K562 (cell line): ENCODE data around the gene TSC22D2. TPM values are rescaled to one million over a fixed set of nuclear protein-coding genes. Genes with fewer than 3 reads are reported as not detected.

Source experiments
- ATAC-seq: fragments of 200-7000 bp; cut with Tn5 transposase; 3 replicates; pipeline ENCODE4 v1.9.1; 2020; ENCODE audit warnings: moderate library complexity
- BruUV-seq: library from RNA; stranded (reverse); fragments of 400-500 nt; replicated peaks from 2 replicates; lab custom pipeline; 2021; lab: Mats Ljungman, UMichigan
- CTCF ChIA-PET: fragments of 300-600 bp; formaldehyde crosslinking; extraction: SDS; loops from one replicate; lab custom pipeline; 2021; ENCODE audit warnings: low intra/inter-chr PET ratio; lab: Yijun Ruan, JAX
- POLR2A ChIA-PET: fragments of 300-600, 350-650 bp; sonication (Branson Sonifier 250); formaldehyde crosslinking; extraction: SDS; loops from one replicate; lab custom pipeline; 2021; ENCODE audit warnings: antibody characterized with exemption, inconsistent platforms; lab: Yijun Ruan, JAX
- DNase-seq, 4 experiments: peaks; one replicate each; pipeline versions ENCODE4 v3.0.0 to v3.0.0-alpha.2; 2011 to 2018; ENCODE audit warnings: low spot score in 3 of 4, mixed read lengths in 3 of 4; ENCODE audit errors: extremely low read depth in 1 of 4
- FAIRE-seq: peaks from 2 replicates; lab custom pipeline; 2011; peaks lifted over from hg19 to GRCh38; lab: Jason Lieb, UNC
- H2AFZ ChIP-seq: 2 replicates; pipeline ENCODE4 v1.6.0; 2011; ENCODE audit warnings: low read depth, low read length, control low read depth, inconsistent platforms
- H3K27ac ChIP-seq: fragments of 200-600 bp; 3 replicates; pipeline ENCODE4 v1.8.0; 2011; ENCODE audit warnings: low read depth, mild to moderate bottlenecking, control low read depth, inconsistent platforms, low read length, moderate library complexity, mixed read lengths; ENCODE audit errors: extremely low read depth
- H3K27me3 ChIP-seq, 2 experiments: fragments of 300-600 bp in 1 of 2; 2 replicates in 1 of 2; 3 replicates in 1 of 2; pipeline versions ENCODE4 v1.6.0 to v1.8.0; 2011; ENCODE audit warnings: inconsistent platforms in 2 of 2, low read length in 2 of 2, mild to moderate bottlenecking in 1 of 2, mixed read lengths in 1 of 2, moderate library complexity in 1 of 2; ENCODE audit not compliant: control insufficient read depth in 2 of 2, insufficient read depth in 2 of 2
- H3K36me3 ChIP-seq: fragments of 300-600 bp; 3 replicates; pipeline ENCODE4 v1.8.0; 2011; ENCODE audit warnings: mild to moderate bottlenecking, low read length, inconsistent platforms; ENCODE audit not compliant: control insufficient read depth, insufficient read depth
- H3K4me1 ChIP-seq, 2 experiments: fragments of 200-600 bp in 1 of 2; replicated peaks in 1 of 2; 2 replicates in 1 of 2; 3 replicates in 1 of 2; pipeline versions ENCODE4 v1.5.1 to v1.8.0; 2011; ENCODE audit warnings: inconsistent platforms in 2 of 2, low read length in 2 of 2, mild to moderate bottlenecking in 1 of 2, mixed read lengths in 1 of 2, moderate library complexity in 1 of 2; ENCODE audit not compliant: control insufficient read depth in 2 of 2, insufficient read depth in 2 of 2
- H3K4me2 ChIP-seq: 2 replicates; pipeline ENCODE4 v1.6.1; 2011; ENCODE audit warnings: low read length, control low read depth, inconsistent platforms, mixed read lengths; ENCODE audit not compliant: insufficient read depth
- H3K4me3 ChIP-seq: fragments of 200-600 bp; sonication (generic), shearing (Covaris generic); 2 replicates; pipeline ENCODE4 v1.5.1; 2016; ENCODE audit warnings: control low read depth, inconsistent platforms
- H3K79me2 ChIP-seq: fragments of 200-600 bp; 3 replicates; pipeline ENCODE4 v1.8.0; 2011; ENCODE audit warnings: low read length, inconsistent platforms; ENCODE audit not compliant: control insufficient read depth, insufficient read depth
- H3K9ac ChIP-seq, 2 experiments: 2 replicates each; pipeline versions ENCODE4 v1.6.0 to v1.6.1; 2011; ENCODE audit warnings: low read depth in 2 of 2, low read length in 2 of 2, control low read depth in 1 of 2, inconsistent platforms in 1 of 2, mild to moderate bottlenecking in 1 of 2, mixed read lengths in 1 of 2; ENCODE audit not compliant: insufficient read depth in 1 of 2
- H3K9me1 ChIP-seq: one replicate; pipeline ENCODE4 v1.6.0; 2011; ENCODE audit warnings: inconsistent platforms, mild to moderate bottlenecking, low read length, moderate library complexity; ENCODE audit not compliant: control insufficient read depth, insufficient read depth
- H3K9me3 ChIP-seq: replicated peaks from 2 replicates; pipeline ENCODE4 v1.5.1; 2011; ENCODE audit warnings: low read depth, low read length, inconsistent platforms; ENCODE audit not compliant: control insufficient read depth, insufficient read depth
- H4K20me1 ChIP-seq: replicated peaks from 2 replicates; pipeline ENCODE4 v1.6.1; 2011; ENCODE audit warnings: low read length, inconsistent platforms, mixed read lengths; ENCODE audit not compliant: control insufficient read depth, insufficient read depth
- BRD4 ChIP-seq: fragments of 200-600 bp; sonication (generic); IDR thresholded peaks from 2 replicates; pipeline ENCODE4 v1.6.1; 2017; ENCODE audit warnings: inconsistent platforms
- CXXC5 ChIP-seq: fragments of 250-450 bp; sonication (Bioruptor Pico); IDR thresholded peaks from 2 replicates; pipeline ENCODE4 v1.8.0; 2022; ENCODE audit warnings: inconsistent platforms, mild to moderate bottlenecking, moderate library complexity
- DMBX1 ChIP-seq: fragments of 250-450 bp; sonication (Bioruptor Pico); IDR thresholded peaks from 2 replicates; pipeline ENCODE4 v1.8.0; 2022; ENCODE audit warnings: inconsistent platforms, mild to moderate bottlenecking, moderate library complexity, borderline replicate concordance
- EGR1 ChIP-seq: fragments of 450-650 bp; conservative IDR thresholded peaks from 2 replicates; pipeline ENCODE4 v1.6.1; 2017; ENCODE audit warnings: mild to moderate bottlenecking
- GMEB1 ChIP-seq: fragments of 250-450 bp; sonication (Bioruptor Pico); IDR thresholded peaks from 2 replicates; pipeline ENCODE4 v1.4.0; 2020; ENCODE audit warnings: mild to moderate bottlenecking
- GTF2A2 ChIP-seq: IDR thresholded peaks from 2 replicates; pipeline ENCODE4 v1.6.1; 2016; ENCODE audit warnings: mild to moderate bottlenecking, missing genetic modification characterization, missing compliant biosample characterization
- HCFC1 ChIP-seq: IDR thresholded peaks from 2 replicates; pipeline ENCODE4 v1.6.1; 2012; ENCODE audit warnings: low read depth, low read length, improper control_type of control experiment
- KDM2B ChIP-seq: fragments of 250-450 bp; sonication (Bioruptor Pico); IDR thresholded peaks from 2 replicates; pipeline ENCODE4 v1.8.0; 2021; ENCODE audit warnings: mild to moderate bottlenecking, moderate library complexity
- NFIC ChIP-seq: fragments of 450-650 bp; IDR thresholded peaks from 2 replicates; pipeline ENCODE4 v1.6.1; 2017; ENCODE audit warnings: mild to moderate bottlenecking, inconsistent platforms
- NR0B1 ChIP-seq: fragments of 450-650 bp; IDR thresholded peaks from one replicate; pipeline ENCODE4 v1.6.1; 2018; ENCODE audit warnings: mild to moderate bottlenecking, moderate library complexity; ENCODE audit not compliant: partially characterized antibody
- NR4A1 ChIP-seq, 2 experiments: fragments of 250-450 bp in 1 of 2; fragments of 450-650 bp in 1 of 2; sonication (Bioruptor Pico) in 1 of 2; IDR thresholded peaks; 2 replicates each; pipeline versions ENCODE4 v1.4.0 to v1.6.1; 2016 to 2020; ENCODE audit warnings: mild to moderate bottlenecking in 2 of 2, missing compliant biosample characterization in 1 of 2, missing genetic modification characterization in 1 of 2, moderate library complexity in 1 of 2
- NUFIP1 ChIP-seq: fragments of 450-650 bp; IDR thresholded peaks from 2 replicates; pipeline ENCODE4 v1.6.1; 2018; ENCODE audit not compliant: partially characterized antibody
- ZNF644 ChIP-seq: fragments of 200-800 bp; sonication (Bioruptor generic); IDR thresholded peaks from 2 replicates; pipeline ENCODE4 v1.6.1; 2016; ENCODE audit warnings: low read depth, missing genetic modification characterization, missing compliant biosample characterization
- in situ Hi-C: fragments of 300-500 bp; cut with MboI; formaldehyde crosslinking; loops from 4 replicates; pipeline ENCODE4 v1.15.0; 2018; ENCODE audit warnings: inconsistent platforms, mixed read lengths
- intact Hi-C: fragments of 100-400 bp; cut with micrococcal nuclease; formaldehyde crosslinking; loops from 2 replicates; pipeline ENCODE4 v1.14.2; 2022
- polyA plus RNA-seq, 8 experiments: library from polyadenylated mRNA; depleted of rRNA in 4 of 8; stranded (reverse) in 5 of 8; unstranded in 3 of 8; fragments of >200 nt; fragmentation: Nextera tagmentation in 2 of 8; fragmentation: Illumina TruSeq in 1 of 8; extraction: Ambion mirVana in 2 of 8; extraction: Trizol in 1 of 8; gene quantifications; 2 replicates each; pipeline versions ENCODE4 v1.2.1 to v1.2.3, GENCODE V29; 2011 to 2014; ENCODE audit warnings: inconsistent platforms in 1 of 8, missing spikeins in 1 of 8
- total RNA-seq, 7 experiments: library from RNA; depleted of rRNA in 6 of 7; stranded (reverse); fragments of >200 nt in 6 of 7; fragmentation: Illumina TruSeq in 2 of 7; extraction: Trizol in 2 of 7; gene quantifications; 2 replicates each; pipeline versions ENCODE4 v1.2.1 to v1.2.3, GENCODE V29; 2011 to 2021; ENCODE audit warnings: low replicate concordance in 1 of 7

Gene TSC22D2
- total and polyA plus RNA-seq, 9 of the 15 experiments (the other 6 are each of a cell fraction or from before 2014, with no cell fraction given), result 5.5 to 44.0 (median 19.3) TPM

- in situ Hi-C loops, result no loop called here
- TF ChIP-seq DMBX1 (CRISPR knock-in tag) (peak; percentile 58; the same call in 1 of the 2 replicates), NUFIP1 (no peak), KDM2B (CRISPR knock-in tag) (no peak), HCFC1 (no peak), GTF2A2 (tag) (peak; percentile 61; the same call in 1 of the 2 replicates), BRD4 (no peak), NR0B1 (no peak), NR4A1 (CRISPR knock-in tag; IDR thresholded peaks at IDR 0.05) (no peak), NR4A1 (tag; IDR thresholded peaks at IDR 0.05) (no peak), EGR1 (no peak), NFIC (peak; percentile 66), ZNF644 (tag) (no peak), CXXC5 (CRISPR knock-in tag) (peak; percentile 48), GMEB1 (CRISPR knock-in tag) (no peak)
- TF ChIP-seq, all 486 proteins: peak for 4
- intact Hi-C loops, result loop anchor here (5.0 kb wide), 2 partner anchors 32 to 122 kb away; partner anchors contain the start of gene TSC22D2
These were observed 33.1 kb upstream of the TSC22D2 start for GRCh38 chr3:150374975-150375374.

More at GRCh38 chr3:150374975-150375374, 33.1 kb upstream of the TSC22D2 start:
- Histone ChIP-seq H4K20me1 (no peaks in the 10 kb centered on the region), H3K27me3 (no peaks in the 10 kb centered on the region), H3K4me2 (no peak overlapping the region), H3K9ac (no peak overlapping the region), H2AFZ (peak overlapping the region; percentile 32; the same call in 1 of the 2 replicates), H3K4me1 (peaks cover 0 to 19% of the 10 kb centered on the region in 2 experiments; a peak in 3 of 5 replicates), H3K4me3 (no peak overlapping the region), H3K27ac (no peak overlapping the region), H3K9me3 (no peaks in the 10 kb centered on the region), H3K79me2 (no peaks in the 10 kb centered on the region), H3K9me1 (no peaks in the 10 kb centered on the region), H3K36me3 (no peaks in the 10 kb centered on the region)
- no TSS peak for BruUV-seq
- DNase-seq (no peak), ATAC-seq (no peak), FAIRE-seq (no peak)
- CTCF ChIA-PET, result no interaction called here
- POLR2A ChIA-PET, result interaction anchor here (1.2 kb wide), 1 partner anchor 10 kb away, joined by 5 read pairs; no protein-coding TSS in a partner anchor
